Fibroblast of mammary gland (primary cell): ENCODE data around the gene SCYGR8.
"Not testable (repeated sequence)": the region's sequence is repeated elsewhere in the genome, so short reads cannot be mapped to it uniquely, and the experiment has no call there.

Experiments
- DNase-seq: peaks from one replicate; pipeline ENCODE4 v3.0.0-alpha.2; 2010; ENCODE audit warnings: low read depth
- H3K4me3 ChIP-seq: 2 replicates; pipeline ENCODE4 v1.5.1; 2011; ENCODE audit warnings: low read depth, mild to moderate bottlenecking, low read length, moderate library complexity; ENCODE audit not compliant: control insufficient read depth
- CTCF ChIP-seq: conservative IDR thresholded peaks from 2 replicates; pipeline ENCODE4 v1.5.1; 2011; ENCODE audit warnings: low read depth, low read length, inconsistent platforms; ENCODE audit not compliant: control insufficient read depth, insufficient read depth

Gene SCYGR8

GRCh38 chr2:227710986-227711385 is 34.7 kb upstream of the SCYGR8 start:
- H3K4me3 ChIP-seq = no peak overlapping the region
- no peak for TF ChIP-seq CTCF
- DNase-seq = no peak

GRCh38 chr2:227713291-227713690 is 32.4 kb upstream of the SCYGR8 start:
- peak; percentile 3 for DNase-seq
- TF ChIP-seq CTCF = no peak
- H3K4me3 ChIP-seq = no peak overlapping the region

GRCh38 chr2:227716501-227716900 is 29.2 kb upstream of the SCYGR8 start:
- DNase-seq = no peak
- H3K4me3 ChIP-seq = no peak overlapping the region
- no peak for TF ChIP-seq CTCF

- peak within 1 kb of the TSS; percentile 59 for H3K4me3 ChIP-seq
- peak; percentile 91 for DNase-seq
- no peak for TF ChIP-seq CTCF
Measured at GRCh38 chr2:227717687-227718567, 27.8 kb upstream of the SCYGR8 start, which contains the start of gene SLC19A3. SLC19A3 (minus strand) TSS chr2:227718028; CDS start chr2:227702318, 15,710 bp downstream.

GRCh38 chr2:227719641-227720040 is 26.1 kb upstream of the SCYGR8 start:
- no peak for DNase-seq
- no peak overlapping the region for H3K4me3 ChIP-seq
- TF ChIP-seq CTCF = no peak

- no peak overlapping the region for H3K4me3 ChIP-seq
- TF ChIP-seq CTCF = no peak
- peak; percentile 11 for DNase-seq
Measured at GRCh38 chr2:227720680-227721079, 25.0 kb upstream of the SCYGR8 start.

- H3K4me3 ChIP-seq = not testable (repeated sequence)
Measured at GRCh38 chr2:227722821-227723220, 22.9 kb upstream of the SCYGR8 start.

More at GRCh38 chr2:227722821-227723220, 22.9 kb upstream of the SCYGR8 start:
- not testable (repeated sequence) for DNase-seq
